Endothelial cell of umbilical vein (primary cell): ENCODE data around the gene PCGF2. TPM values are rescaled to one million over a fixed set of nuclear protein-coding genes. Genes with fewer than 3 reads are reported as not detected.

Experiments used
- BruUV-seq: library from RNA; stranded (reverse); fragments of 400-500 nt; replicated peaks from 2 replicates; lab custom pipeline; 2021; lab: Mats Ljungman, UMichigan
- CTCF ChIA-PET: fragments of 300-600, 350-600 bp; sonication (Branson Sonifier 250); formaldehyde crosslinking; loops from one replicate; lab custom pipeline; 2021; ENCODE audit warnings: antibody characterized with exemption, inconsistent platforms; lab: Charles Lee
- POLR2A ChIA-PET: fragments of 300-600, 350-600 bp; sonication (Branson Sonifier 250); formaldehyde crosslinking; loops from one replicate; lab custom pipeline; 2021; ENCODE audit warnings: antibody characterized with exemption, inconsistent platforms; lab: Charles Lee
- DNase-seq: peaks from one replicate; pipeline ENCODE4 v3.0.0-alpha.2; 2011; ENCODE audit warnings: low read depth, low spot score
- FAIRE-seq: peaks from 2 replicates; lab custom pipeline; 2011; peaks lifted over from hg19 to GRCh38; lab: Jason Lieb, UNC
- H2AFZ ChIP-seq: 2 replicates; pipeline ENCODE4 v1.6.0; 2012; ENCODE audit warnings: low read depth, low read length, control low read depth, inconsistent platforms
- H3K27ac ChIP-seq: 2 replicates; pipeline ENCODE4 v1.5.1; 2011; ENCODE audit warnings: low read depth, mild to moderate bottlenecking, control low read depth, low read length, moderate library complexity; ENCODE audit not compliant: insufficient read depth
- H3K27me3 ChIP-seq, 2 experiments: 2 replicates each; pipeline versions ENCODE4 v1.6.0 to v1.6.1; 2011; ENCODE audit warnings: low read length in 2 of 2, mixed read lengths in 1 of 2; ENCODE audit not compliant: control insufficient read depth in 2 of 2, insufficient read depth in 2 of 2
- H3K36me3 ChIP-seq, 2 experiments: 2 replicates in 1 of 2; 3 replicates in 1 of 2; pipeline ENCODE4 v1.5.1; 2011; ENCODE audit warnings: low read length in 2 of 2, mild to moderate bottlenecking in 1 of 2, moderate library complexity in 1 of 2; ENCODE audit not compliant: control insufficient read depth in 2 of 2, insufficient read depth in 2 of 2; ENCODE audit errors: extremely low read depth in 1 of 2
- H3K4me1 ChIP-seq: 3 replicates; pipeline ENCODE4 v1.5.1; 2011; ENCODE audit warnings: mild to moderate bottlenecking, low read length; ENCODE audit not compliant: control insufficient read depth, insufficient read depth; ENCODE audit errors: extremely low read depth
- H3K4me2 ChIP-seq: 2 replicates; pipeline ENCODE4 v1.6.1; 2011; ENCODE audit warnings: low read length, control low read depth, mixed read lengths; ENCODE audit not compliant: insufficient read depth
- H3K4me3 ChIP-seq, 3 experiments: fragments of 200-600 bp in 1 of 3; sonication (generic), shearing (Covaris generic) in 1 of 3; replicated peaks in 1 of 3; 2 replicates each; pipeline ENCODE4 v1.5.1; 2011 to 2016; ENCODE audit warnings: control low read depth in 3 of 3, low read length in 3 of 3, mild to moderate bottlenecking in 2 of 3, inconsistent platforms in 1 of 3, low read depth in 1 of 3, moderate library complexity in 1 of 3; ENCODE audit not compliant: insufficient read depth in 1 of 3
- H3K79me2 ChIP-seq: 2 replicates; pipeline ENCODE4 v1.6.0; 2012; ENCODE audit warnings: low read length, inconsistent platforms; ENCODE audit not compliant: control insufficient read depth, insufficient read depth
- H3K9ac ChIP-seq: replicated peaks from 2 replicates; pipeline ENCODE3; 2011; ENCODE audit warnings: low read length, control low read depth; ENCODE audit not compliant: insufficient read depth; ENCODE audit errors: extremely low read depth
- H3K9me1 ChIP-seq: replicated peaks from 3 replicates; pipeline ENCODE4 v1.6.0; 2011; ENCODE audit warnings: mild to moderate bottlenecking, low read length; ENCODE audit not compliant: control insufficient read depth, insufficient read depth; ENCODE audit errors: extremely low read depth
- H3K9me3 ChIP-seq: replicated peaks from 2 replicates; pipeline ENCODE4 v1.5.1; 2012; ENCODE audit warnings: low read length, inconsistent platforms; ENCODE audit not compliant: control insufficient read depth, insufficient read depth
- H4K20me1 ChIP-seq: replicated peaks from 2 replicates; pipeline ENCODE3; 2011; ENCODE audit warnings: mild to moderate bottlenecking, low read length; ENCODE audit not compliant: control insufficient read depth, insufficient read depth; ENCODE audit errors: extremely low read depth
- CTCF ChIP-seq, 2 donors: IDR thresholded peaks; 1 replicate in 1 of 2; 2 replicates in 1 of 2; pipeline ENCODE4 v1.5.1; 2011; ENCODE audit warnings: low read length in 2 of 2, mild to moderate bottlenecking in 2 of 2, moderate library complexity in 2 of 2, control low read depth in 1 of 2, inconsistent platforms in 1 of 2, low read depth in 1 of 2; ENCODE audit not compliant: insufficient read depth in 1 of 2; ENCODE audit errors: extremely low read depth in 1 of 2
- EZH2 ChIP-seq: IDR thresholded peaks from 2 replicates; pipeline ENCODE4 v1.6.1; 2012; ENCODE audit warnings: borderline replicate concordance, low read depth, mild to moderate bottlenecking, moderate library complexity, low read length, inconsistent platforms; ENCODE audit not compliant: severe bottlenecking
- FOS ChIP-seq: IDR thresholded peaks from 2 replicates; pipeline ENCODE4 v1.6.1; 2011; ENCODE audit warnings: mild to moderate bottlenecking, low read length, moderate library complexity, borderline replicate concordance; ENCODE audit not compliant: insufficient read depth
- GATA2 ChIP-seq: IDR thresholded peaks from 2 replicates; pipeline ENCODE4 v1.7.0; 2011; ENCODE audit warnings: low read depth, mild to moderate bottlenecking, moderate library complexity, mixed read lengths, low read length; ENCODE audit not compliant: insufficient read length, insufficient read depth
- JUN ChIP-seq: IDR thresholded peaks from 2 replicates; pipeline ENCODE4 v1.6.1; 2011; ENCODE audit warnings: borderline replicate concordance, low read depth; ENCODE audit not compliant: insufficient read length, insufficient read depth
- MAX ChIP-seq: IDR thresholded peaks from 2 replicates; pipeline ENCODE4 v1.6.1; 2011; ENCODE audit not compliant: insufficient read depth, insufficient read length
- MYC ChIP-seq: IDR thresholded peaks from one replicate; pipeline ENCODE4 v1.6.1; 2011; ENCODE audit warnings: mild to moderate bottlenecking, low read depth, low read length
- POLR2A ChIP-seq: IDR thresholded peaks from 2 replicates; pipeline ENCODE4 v1.6.1; 2012; ENCODE audit warnings: low read depth, mild to moderate bottlenecking, control low read depth, low read length
- POLR2AphosphoS5 ChIP-seq: IDR thresholded peaks from 2 replicates; pipeline ENCODE4 v1.6.1; 2012; ENCODE audit warnings: low read depth, mild to moderate bottlenecking, control low read depth, low read length, moderate library complexity; ENCODE audit not compliant: insufficient read depth
- dilution Hi-C: fragments of 300-500 bp; cut with MboI; formaldehyde crosslinking; loops from one replicate; pipeline ENCODE4 v1.15.0; 2019; ENCODE audit warnings: low sequenced_read_pairs; ENCODE audit not compliant: extremely low pct_ligation_motif_present
- intact Hi-C: fragments of 100-400 bp; cut with micrococcal nuclease; formaldehyde crosslinking; loops from one replicate; pipeline ENCODE4 v1.10.0; 2022
- polyA plus RNA-seq, 4 experiments: library from polyadenylated mRNA; depleted of rRNA in 3 of 4; stranded (reverse) in 3 of 4; unstranded in 1 of 4; fragments of >200 nt; gene quantifications; 2 replicates each; pipeline versions ENCODE4 v1.2.1 to v1.2.3, GENCODE V29; 2011 to 2012; ENCODE audit warnings: missing spikeins in 1 of 4
- total RNA-seq: library from RNA; stranded (reverse); gene quantifications from 2 replicates; pipeline ENCODE4 v1.2.3, GENCODE V29; 2021

Gene PCGF2
- total and polyA plus RNA-seq, 2 donors (not counting 3 experiments of a cell fraction or from before 2014, with no cell fraction given) = 39.8 to 78.4 TPM

- Histone ChIP-seq H3K36me3 (no peaks in the 10 kb centered on the region), H3K4me1 (peaks cover 22% of the 10 kb centered on the region), H3K79me2 (no peaks in the 10 kb centered on the region), H4K20me1 (no peaks in the 10 kb centered on the region), H3K9me1 (no peaks in the 10 kb centered on the region), H3K27me3 (peaks cover 0 to 2% of the 10 kb centered on the region in 2 experiments), H3K4me3 (no peak overlapping the region), H3K9me3 (no peaks in the 10 kb centered on the region), H2AFZ (no peak overlapping the region), H3K27ac (no peak overlapping the region), H3K9ac (no peak overlapping the region), H3K4me2 (no peak overlapping the region)
- dilution Hi-C loops = no loop called here
- DNase-seq (no peak), FAIRE-seq (no peak)
- BruUV-seq = no TSS peak
- ChIA-PET POLR2A (no interaction called here), CTCF (interaction anchor here (1.0 to 2.3 kb wide), 2 partner anchors 12 to 36 kb away, joined by 4 to 7 read pairs; no protein-coding TSS in a partner anchor)
- intact Hi-C loops = no loop called here
- no peak for TF ChIP-seq FOS
- TF ChIP-seq MAX = no peak
- TF ChIP-seq GATA2 = no peak
- no peak for TF ChIP-seq EZH2
- TF ChIP-seq MYC = no peak
- no peak for TF ChIP-seq POLR2AphosphoS5
- TF ChIP-seq CTCF (IDR thresholded peaks at IDR 0.05; ENCODE audit: extremely low read depth in 1 of 2, insufficient read depth in 1 of 2, low read depth in 1 of 2, low read length in 2 of 2) = no peak
- no peak for TF ChIP-seq JUN
- TF ChIP-seq POLR2A = no peak
Observed at GRCh38 chr17:38698760-38699159, 49.4 kb downstream of the PCGF2 start.
